ENCODE results near the gene SLC35E3.
A peak's percentile ranks its signal among the peaks of the same experiment; 100 is the strongest.
"Not testable (repeated sequence)": the region's sequence is repeated elsewhere in the genome, so short reads cannot be mapped to it uniquely, and the experiment has no call there.

Gene SLC35E3

DNA sequence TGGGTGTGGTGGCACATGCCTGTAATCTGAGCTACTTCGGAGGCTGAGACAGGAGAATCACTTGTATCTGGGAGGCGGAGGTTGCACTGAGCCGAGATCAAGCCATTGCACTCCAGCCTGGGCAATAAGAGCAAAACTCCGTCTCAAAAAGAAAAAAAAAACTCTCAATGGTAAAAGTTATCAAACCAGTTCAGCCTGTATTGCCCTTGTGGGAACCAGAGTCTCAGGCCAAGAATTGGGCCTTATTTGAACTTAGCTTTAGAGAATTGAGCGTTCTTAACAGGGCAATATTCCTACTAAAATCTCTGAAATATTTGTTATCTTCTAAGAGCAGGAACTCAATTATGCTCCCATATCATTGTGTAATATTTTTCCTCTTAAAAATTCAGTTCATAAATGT lies 54.3 kb downstream of the SLC35E3 start:
- Histone ChIP-seq H3K36me3 (ENCODE audit: insufficient read depth, low read depth, low read length) (no peaks in the 10 kb centered on the region), H3K4me1 (ENCODE audit: insufficient read depth, low read length) (peaks cover 10% of the 10 kb centered on the region), H3K27ac (ENCODE audit: low read length) (no peak overlapping the region), H3K9ac (ENCODE audit: low read depth, low read length) (no peak overlapping the region; the same call in 1 of the 2 replicates), H3K4me3 (ENCODE audit: low read length) (no peak overlapping the region), H3K27me3 (ENCODE audit: insufficient read depth, low read length) (no peaks in the 10 kb centered on the region), H3K9me3 (ENCODE audit: insufficient read depth, low read depth, low read length) (no peaks in the 10 kb centered on the region)

- peaks cover 12% of the 10 kb centered on the region for H3K4me1 ChIP-seq (ENCODE audit: insufficient read depth, low read length)
- not testable (repeated sequence) for H3K36me3 ChIP-seq (ENCODE audit: insufficient read depth, low read depth, low read length); H3K27ac ChIP-seq (ENCODE audit: low read length); H3K9me3 ChIP-seq (ENCODE audit: insufficient read depth, low read depth, low read length); H3K4me3 ChIP-seq (ENCODE audit: low read length); H3K27me3 ChIP-seq (ENCODE audit: insufficient read depth, low read length); H3K9ac ChIP-seq (ENCODE audit: low read depth, low read length)
Observed at GRCh38 chr12:68801124-68801523, 55.1 kb downstream of the SLC35E3 start.

DNA sequence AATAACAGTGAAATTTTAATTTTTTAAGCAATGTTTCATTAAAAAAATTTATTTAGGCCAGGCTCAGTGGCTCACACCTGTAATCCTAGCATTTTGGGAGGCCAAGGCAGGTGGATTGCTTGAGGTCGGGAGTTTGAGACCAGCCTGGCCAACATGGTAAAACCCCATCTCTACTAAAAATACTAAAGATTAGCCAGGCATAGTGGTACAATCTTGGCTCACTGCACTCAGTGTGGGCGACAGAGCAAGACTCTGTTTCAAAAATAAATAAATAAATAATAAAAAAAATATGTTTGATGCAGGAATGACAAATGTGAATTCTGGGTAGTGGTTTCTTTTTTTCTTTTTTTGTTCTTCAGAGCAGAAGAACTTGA lies 56.4 kb downstream of the SLC35E3 start:
- not testable (repeated sequence) for H3K36me3 ChIP-seq (ENCODE audit: insufficient read depth, low read depth, low read length); H3K9ac ChIP-seq (ENCODE audit: low read depth, low read length); H3K27ac ChIP-seq (ENCODE audit: low read length); H3K9me3 ChIP-seq (ENCODE audit: insufficient read depth, low read depth, low read length); H3K4me3 ChIP-seq (ENCODE audit: low read length); H3K27me3 ChIP-seq (ENCODE audit: insufficient read depth, low read length)
- peaks cover 15% of the 10 kb centered on the region for H3K4me1 ChIP-seq (ENCODE audit: insufficient read depth, low read length)

GRCh38 chr12:68802911-68803651 lies 57.1 kb downstream of the SLC35E3 start:
- not testable (repeated sequence) for H3K27ac ChIP-seq (ENCODE audit: low read length); H3K36me3 ChIP-seq (ENCODE audit: insufficient read depth, low read depth, low read length); H3K9me3 ChIP-seq (ENCODE audit: insufficient read depth, low read depth, low read length); H3K4me3 ChIP-seq (ENCODE audit: low read length); H3K9ac ChIP-seq (ENCODE audit: low read depth, low read length); H3K27me3 ChIP-seq (ENCODE audit: insufficient read depth, low read length)
- peaks cover 15% of the 10 kb centered on the region for H3K4me1 ChIP-seq (ENCODE audit: insufficient read depth, low read length)

DNA sequence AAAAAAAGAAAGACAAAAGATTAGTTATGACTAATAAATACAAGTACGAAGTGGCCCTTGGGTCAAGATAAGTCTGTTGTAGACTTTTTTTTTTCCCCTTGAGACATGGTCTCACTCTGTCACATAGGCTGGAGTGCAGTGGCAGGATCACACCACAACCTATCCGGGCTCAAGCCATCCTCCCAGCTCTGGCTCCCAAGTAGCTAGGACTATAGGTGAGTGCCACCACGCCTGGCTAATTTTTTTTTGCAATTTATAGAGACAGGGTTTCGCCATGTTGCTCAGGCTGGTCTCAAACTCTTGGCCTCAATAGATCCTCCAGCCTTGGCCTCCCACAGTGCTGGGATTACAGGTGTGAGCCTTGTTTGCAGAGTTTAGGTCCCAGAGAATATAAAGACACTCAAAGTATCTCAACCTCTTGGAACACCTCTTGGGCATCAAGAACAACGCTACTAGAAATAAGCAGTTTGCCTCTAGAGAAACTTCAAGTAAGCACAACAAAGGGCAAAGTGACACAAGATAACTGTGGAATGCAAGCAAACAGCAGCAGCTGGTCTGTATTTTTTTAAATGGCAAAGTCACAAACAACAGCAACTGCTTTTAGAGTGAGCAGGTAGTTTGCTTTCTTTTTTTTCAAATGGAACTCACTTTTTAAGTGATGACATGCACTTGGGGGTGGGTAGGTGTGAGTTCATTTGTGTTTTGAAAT lies 58.1 kb downstream of the SLC35E3 start:
- Histone ChIP-seq H3K9me3 (ENCODE audit: insufficient read depth, low read depth, low read length) (no peaks in the 10 kb centered on the region), H3K4me3 (ENCODE audit: low read length) (no peak overlapping the region), H3K36me3 (ENCODE audit: insufficient read depth, low read depth, low read length) (no peaks in the 10 kb centered on the region), H3K9ac (ENCODE audit: low read depth, low read length) (no peak overlapping the region), H3K27ac (ENCODE audit: low read length) (no peak overlapping the region), H3K27me3 (ENCODE audit: insufficient read depth, low read length) (no peaks in the 10 kb centered on the region), H3K4me1 (ENCODE audit: insufficient read depth, low read length) (peaks cover 15% of the 10 kb centered on the region)

- H3K9ac ChIP-seq (ENCODE audit: low read depth, low read length) = no peak overlapping the region
- no peaks in the 10 kb centered on the region for H3K27me3 ChIP-seq (ENCODE audit: insufficient read depth, low read length)
- H3K9me3 ChIP-seq (ENCODE audit: insufficient read depth, low read depth, low read length) = no peaks in the 10 kb centered on the region
- peaks cover 7% of the 10 kb centered on the region for H3K36me3 ChIP-seq (ENCODE audit: insufficient read depth, low read depth, low read length)
- H3K4me1 ChIP-seq (ENCODE audit: insufficient read depth, low read length) = peaks cover 15% of the 10 kb centered on the region
- no peak overlapping the region for H3K27ac ChIP-seq (ENCODE audit: low read length)
- peak overlapping the region; percentile 38; the same call in 1 of the 2 replicates for H3K4me3 ChIP-seq (ENCODE audit: low read length)
Observed at GRCh38 chr12:68804657-68805591, 58.9 kb downstream of the SLC35E3 start.

- Histone ChIP-seq H3K4me3 (ENCODE audit: low read length) (no peak overlapping the region), H3K27me3 (ENCODE audit: insufficient read depth, low read length) (no peaks in the 10 kb centered on the region), H3K9me3 (ENCODE audit: insufficient read depth, low read depth, low read length) (no peaks in the 10 kb centered on the region), H3K36me3 (ENCODE audit: insufficient read depth, low read depth, low read length) (peaks cover 13% of the 10 kb centered on the region), H3K9ac (ENCODE audit: low read depth, low read length) (no peak overlapping the region), H3K27ac (ENCODE audit: low read length) (no peak overlapping the region), H3K4me1 (ENCODE audit: insufficient read depth, low read length) (peaks cover 15% of the 10 kb centered on the region)
Observed at GRCh38 chr12:68805592-68806120, 59.7 kb downstream of the SLC35E3 start.

- peaks cover 15% of the 10 kb centered on the region for H3K4me1 ChIP-seq (ENCODE audit: insufficient read depth, low read length)
- no peaks in the 10 kb centered on the region for H3K9me3 ChIP-seq (ENCODE audit: insufficient read depth, low read depth, low read length)
- no peaks in the 10 kb centered on the region for H3K27me3 ChIP-seq (ENCODE audit: insufficient read depth, low read length)
- no peak overlapping the region; the same call in 1 of the 2 replicates for H3K9ac ChIP-seq (ENCODE audit: low read depth, low read length)
- H3K27ac ChIP-seq (ENCODE audit: low read length) = no peak overlapping the region
- H3K36me3 ChIP-seq (ENCODE audit: insufficient read depth, low read depth, low read length) = peaks cover 23% of the 10 kb centered on the region
- peak overlapping the region; percentile 94 for H3K4me3 ChIP-seq (ENCODE audit: low read length)
Observed at GRCh38 chr12:68806488-68807237, 60.7 kb downstream of the SLC35E3 start.

DNA sequence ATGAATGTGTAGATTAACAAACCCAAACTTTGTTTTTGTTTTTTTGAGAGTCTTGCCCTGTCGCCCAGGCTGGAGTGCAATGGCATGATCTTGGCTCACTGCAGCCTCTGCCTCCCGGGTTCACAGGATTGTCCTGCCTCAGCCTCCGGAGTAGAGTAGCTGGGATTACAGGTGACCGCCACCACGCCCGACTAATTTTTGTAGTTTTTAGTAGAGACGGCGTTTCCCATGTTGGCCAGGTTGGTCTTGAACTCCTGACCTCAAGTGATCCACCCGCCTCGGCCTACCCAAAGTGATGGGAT lies 61.2 kb downstream of the SLC35E3 start:
- Histone ChIP-seq H3K4me3 (ENCODE audit: low read length) (peak overlapping the region; percentile 94), H3K9ac (ENCODE audit: low read depth, low read length) (peak overlapping the region; percentile 100; the same call in 1 of the 2 replicates), H3K4me1 (ENCODE audit: insufficient read depth, low read length) (peaks cover 12% of the 10 kb centered on the region), H3K36me3 (ENCODE audit: insufficient read depth, low read depth, low read length) (peaks cover 28% of the 10 kb centered on the region)
- H3K27me3 ChIP-seq (ENCODE audit: insufficient read depth, low read length); H3K27ac ChIP-seq (ENCODE audit: low read length); H3K9me3 ChIP-seq (ENCODE audit: insufficient read depth, low read depth, low read length): not testable (repeated sequence)

GRCh38 chr12:68807576-68808387 lies 61.8 kb downstream of the SLC35E3 start, which contains the start of gene MDM2:
MDM2 (plus strand) TSS chr12:68808177; CDS start chr12:68808478, 301 bp downstream.
- Histone ChIP-seq H3K9me3 (ENCODE audit: insufficient read depth, low read depth, low read length) (no peaks in the 10 kb centered on the region), H3K9ac (ENCODE audit: low read depth, low read length) (peak within 1 kb of the TSS; percentile 100), H3K27me3 (ENCODE audit: insufficient read depth, low read length) (no peaks in the 10 kb centered on the region), H3K4me3 (ENCODE audit: low read length) (peak within 1 kb of the TSS; percentile 94), H3K27ac (ENCODE audit: low read length) (peak within 1 kb of the TSS; percentile 100), H3K36me3 (ENCODE audit: insufficient read depth, low read depth, low read length) (peaks cover 34% of the 10 kb centered on the region), H3K4me1 (ENCODE audit: insufficient read depth, low read length) (peaks cover 12% of the 10 kb centered on the region)
